Endodermal cell (in vitro differentiated cells): ENCODE measurements around the gene GET3. TPM values are rescaled to one million over a fixed set of nuclear protein-coding genes. Genes with fewer than 3 reads are reported as not detected.

ENCODE experiments used
- DNase-seq: peaks from one replicate; pipeline ENCODE4 v3.0.0-alpha.2; 2017
- H3K27ac ChIP-seq: 2 replicates; pipeline ENCODE4 v1.5.1; 2013; ENCODE audit warnings: mild to moderate bottlenecking, low read depth, low read length, moderate library complexity
- H3K27me3 ChIP-seq: 2 replicates; pipeline ENCODE4 v1.6.1; 2013; ENCODE audit warnings: mild to moderate bottlenecking, low read length, moderate library complexity; ENCODE audit not compliant: insufficient read depth, control insufficient read depth, poor library complexity, severe bottlenecking
- H3K36me3 ChIP-seq: 2 replicates; pipeline ENCODE4 v1.7.0; 2013; ENCODE audit warnings: mild to moderate bottlenecking, low read length, moderate library complexity; ENCODE audit not compliant: control insufficient read depth, insufficient read depth
- H3K4me1 ChIP-seq: one replicate; pipeline ENCODE4 v1.7.0; 2013; ENCODE audit warnings: low read length; ENCODE audit not compliant: control insufficient read depth, insufficient read depth
- H3K4me3 ChIP-seq: 2 replicates; pipeline ENCODE4 v1.5.1; 2013; ENCODE audit warnings: mild to moderate bottlenecking, low read length, moderate library complexity
- H3K9ac ChIP-seq: 2 replicates; pipeline ENCODE4 v1.6.1; 2013; ENCODE audit warnings: mild to moderate bottlenecking, low read length, moderate library complexity; ENCODE audit not compliant: poor library complexity, severe bottlenecking; ENCODE audit errors: extremely low read depth
- H3K9me3 ChIP-seq: 2 replicates; pipeline ENCODE4 v1.6.1; 2013; ENCODE audit warnings: mild to moderate bottlenecking, low read length, moderate library complexity; ENCODE audit not compliant: control insufficient read depth
- H3K27ac Mint-ChIP-seq: 2 replicates; pipeline ENCODE4 v1.8.0; 2020; ENCODE audit warnings: mixed read lengths
- H3K27me3 Mint-ChIP-seq: 2 replicates; pipeline ENCODE4 v1.8.0; 2021; ENCODE audit warnings: mild to moderate bottlenecking, mixed read lengths; ENCODE audit not compliant: insufficient read depth
- H3K36me3 Mint-ChIP-seq: 2 replicates; pipeline ENCODE4 v1.8.0; 2020; ENCODE audit warnings: low read depth, mixed read lengths
- H3K4me1 Mint-ChIP-seq: 2 replicates; pipeline ENCODE4 v1.8.0; 2020; ENCODE audit warnings: mixed read lengths
- H3K4me3 Mint-ChIP-seq: 2 replicates; pipeline ENCODE4 v1.8.0; 2020; ENCODE audit warnings: mild to moderate bottlenecking, moderate library complexity, mixed read lengths
- H3K9me3 Mint-ChIP-seq: 2 replicates; pipeline ENCODE4 v1.8.0; 2020; ENCODE audit warnings: mild to moderate bottlenecking, mixed read lengths
- CTCF ChIP-seq: fragments of 200-600 bp; sonication (generic); conservative IDR thresholded peaks from 2 replicates; pipeline ENCODE4 v1.5.0; 2021; ENCODE audit warnings: antibody characterized with exemption, mild to moderate bottlenecking
- WGBS, 2 experiments: methylation state at CpG; one replicate each; pipeline versions ENCODE4 v1.1.5 to v1.1.7; 2013; ENCODE audit warnings: missing lambda C conversion rate in 2 of 2, mixed read lengths in 1 of 2; ENCODE audit not compliant: insufficient coverage in 1 of 2, insufficient read length in 1 of 2; 5-methylcytosine and 5-hydroxymethylcytosine counted together
- total RNA-seq, 2 donors: library from RNA; stranded (reverse); fragmentation: NEBNext Ultra II Directional in 1 of 2; extraction: Animal tissue kit (Norgen Biotek cat#: 25700) in 1 of 2; gene quantifications; 2 replicates in 1 of 2; 3 replicates in 1 of 2; pipeline ENCODE4 v1.2.1, GENCODE V29; 2021

GET3 gene
- total RNA-seq, 2 donors from 2014 or later, result 97.8 to 102 TPM

- no peaks in the 10 kb centered on the region for H3K9me3 ChIP-seq
- WGBS, 2 experiments, result 20 to 62% methylated on average over 1 to 18 of the region's 19 CpGs
- H3K4me1 ChIP-seq, result peaks cover 9% of the 10 kb centered on the region
- Mint-ChIP-seq H3K4me1 (peaks cover 16% of the 10 kb centered on the region), H3K27me3 (no peaks in the 10 kb centered on the region), H3K27ac (no peak overlapping the region), H3K36me3 (no peaks in the 10 kb centered on the region), H3K4me3 (peak overlapping the region; percentile 61), H3K9me3 (no peaks in the 10 kb centered on the region)
- no peak overlapping the region for H3K4me3 ChIP-seq
- H3K9ac ChIP-seq, result no peak overlapping the region
- DNase-seq, result peak; percentile 54
- no peak overlapping the region for H3K27ac ChIP-seq
- TF ChIP-seq CTCF, result no peak
- H3K36me3 ChIP-seq, result no peaks in the 10 kb centered on the region
- H3K27me3 ChIP-seq, result no peaks in the 10 kb centered on the region
Measured at GRCh38 chr19:12783849-12784393, 46.6 kb downstream of the GET3 start.

GRCh38 chr19:12784394-12784870 lies 47.1 kb downstream of the GET3 start:
- Mint-ChIP-seq H3K27ac (no peak overlapping the region), H3K4me3 (no peak overlapping the region), H3K4me1 (peaks cover 17% of the 10 kb centered on the region), H3K36me3 (no peaks in the 10 kb centered on the region), H3K9me3 (no peaks in the 10 kb centered on the region), H3K27me3 (no peaks in the 10 kb centered on the region)
- H3K9ac ChIP-seq, result no peak overlapping the region
- H3K9me3 ChIP-seq, result no peaks in the 10 kb centered on the region
- no peak for DNase-seq
- 95% methylated on average over 4 to 10 of the region's 10 CpGs for WGBS, 2 experiments
- peak overlapping the region; percentile 41 for H3K27ac ChIP-seq
- peaks cover 11% of the 10 kb centered on the region for H3K4me1 ChIP-seq
- no peak for TF ChIP-seq CTCF
- H3K4me3 ChIP-seq, result no peak overlapping the region
- H3K27me3 ChIP-seq, result no peaks in the 10 kb centered on the region
- H3K36me3 ChIP-seq, result no peaks in the 10 kb centered on the region

- Histone ChIP-seq H3K27me3 (no peaks in the 10 kb centered on the region), H3K36me3 (no peaks in the 10 kb centered on the region), H3K27ac (peak overlapping the region; percentile 41), H3K4me1 (peaks cover 11% of the 10 kb centered on the region), H3K9ac (no peak overlapping the region), H3K4me3 (no peak overlapping the region), H3K9me3 (no peaks in the 10 kb centered on the region)
- WGBS, 2 experiments, result 71 to 85% methylated on average over 1 to 5 of the region's 5 CpGs
- Mint-ChIP-seq H3K9me3 (no peaks in the 10 kb centered on the region), H3K27me3 (no peaks in the 10 kb centered on the region), H3K4me3 (no peak overlapping the region), H3K36me3 (no peaks in the 10 kb centered on the region), H3K27ac (no peak overlapping the region), H3K4me1 (peaks cover 15% of the 10 kb centered on the region)
- DNase-seq, result peak; percentile 58
- TF ChIP-seq CTCF, result no peak
Measured at GRCh38 chr19:12784871-12785430, 47.7 kb downstream of the GET3 start.
